Omental fat pad (tissue), 4 donors: ENCODE data around the gene MEAK7. TPM values are rescaled to one million over a fixed set of nuclear protein-coding genes. Genes with fewer than 3 reads are reported as not detected.

Experiments used
- ATAC-seq: fragments of 150-250 bp; one replicate; pipeline ENCODE4 v1.9.1; 2016; ENCODE audit warnings: mild to moderate bottlenecking, moderate library complexity; ENCODE audit not compliant: low FRiP score
- DNase-seq: peaks from one replicate; pipeline ENCODE4 v3.0.0-alpha.2; 2019; ENCODE audit warnings: low spot score
- CTCF ChIP-seq, 3 donors: fragments of 450-650 bp; IDR thresholded peaks; one replicate each; pipeline ENCODE4 v1.5.1; 2016 to 2017; ENCODE audit warnings: antibody characterized with exemption in 3 of 3, mild to moderate bottlenecking in 3 of 3, moderate library complexity in 2 of 3
- total RNA-seq, 4 donors: library from RNA; depleted of rRNA; stranded (reverse); fragments of >200 nt; gene quantifications; one replicate each; pipeline ENCODE4 v1.1.0, GENCODE V29; 2016

Gene MEAK7
- total RNA-seq, 4 donors from 2014 or later: 6.4 to 9.1 (median 8.4) TPM

- no peak for ATAC-seq
- no peak for DNase-seq
- TF ChIP-seq CTCF (IDR thresholded peaks at IDR 0.05): no peak
Measured at GRCh38 chr16:84540194-84540593, 35.7 kb upstream of the MEAK7 start.

GRCh38 chr16:84538222-84538840 is 33.9 kb upstream of the MEAK7 start:
- DNase-seq: no peak
- ATAC-seq: no peak
- TF ChIP-seq CTCF (IDR thresholded peaks at IDR 0.05): no peak

- TF ChIP-seq CTCF (IDR thresholded peaks at IDR 0.05): no peak
- no peak for DNase-seq
- ATAC-seq: no peak
Measured at GRCh38 chr16:84537491-84538151, 33.2 kb upstream of the MEAK7 start.

GRCh38 chr16:84535851-84536250 is 31.4 kb upstream of the MEAK7 start:
- ATAC-seq (no peak), DNase-seq (no peak)

GRCh38 chr16:84535408-84535807 is 30.9 kb upstream of the MEAK7 start:
- DNase-seq (no peak), ATAC-seq (no peak)
- TF ChIP-seq CTCF (IDR thresholded peaks at IDR 0.05): no peak

More at GRCh38 chr16:84535851-84536250, 31.4 kb upstream of the MEAK7 start:
- TF ChIP-seq CTCF (IDR thresholded peaks at IDR 0.05): no peak

- DNase-seq: no peak
- TF ChIP-seq CTCF (IDR thresholded peaks at IDR 0.05): no peak
- ATAC-seq: no peak
Measured at GRCh38 chr16:84534815-84535214, 30.4 kb upstream of the MEAK7 start.
